Caco-2 (cell line): ENCODE results near the gene ABTB1. TPM values are rescaled to one million over a fixed set of nuclear protein-coding genes. Genes with fewer than 3 reads are reported as not detected.
A peak's percentile ranks its signal among the peaks of the same experiment; 100 is the strongest.

Experiments
- BruUV-seq: library from RNA; stranded (reverse); fragments of 400-500 nt; replicated peaks from 2 replicates; lab custom pipeline; 2021; lab: Mats Ljungman, UMichigan
- CTCF ChIA-PET: fragments of 300-600 bp; sonication (Branson Sonifier 250); formaldehyde crosslinking; loops from one replicate; lab custom pipeline; 2022; ENCODE audit warnings: antibody characterized with exemption; lab: Charles Lee
- POLR2A ChIA-PET: fragments of 300-600 bp; sonication (Branson Sonifier 250); formaldehyde crosslinking; loops from one replicate; lab custom pipeline; 2022; ENCODE audit warnings: antibody characterized with exemption; lab: Charles Lee
- DNase-seq, 2 experiments: peaks; one replicate each; pipeline versions ENCODE4 v3.0.0 to v3.0.0-alpha.2; 2020 to 2022
- H3K27me3 ChIP-seq: replicated peaks from 2 replicates; pipeline ENCODE4 v1.6.0; 2011; ENCODE audit warnings: low read length; ENCODE audit not compliant: control insufficient read depth, insufficient read depth
- H3K36me3 ChIP-seq: 2 replicates; pipeline ENCODE4 v1.5.1; 2011; ENCODE audit warnings: low read length; ENCODE audit not compliant: control insufficient read depth, insufficient read depth
- H3K4me1 ChIP-seq: fragments of 250-450 bp; sonication (Bioruptor Pico); 2 replicates; pipeline ENCODE4 v1.5.1; 2020; ENCODE audit warnings: mild to moderate bottlenecking
- H3K4me3 ChIP-seq: 2 replicates; pipeline ENCODE4 v1.5.1; 2011; ENCODE audit warnings: low read depth, mild to moderate bottlenecking, control low read depth, low read length
- H3K9me3 ChIP-seq: fragments of 250-450 bp; sonication (Bioruptor Pico); 2 replicates; pipeline ENCODE4 v1.5.1; 2020; ENCODE audit warnings: mild to moderate bottlenecking, moderate library complexity
- H3K27ac Mint-ChIP-seq: one replicate; pipeline ENCODE4 v1.8.0; 2022; ENCODE audit warnings: mixed read lengths; ENCODE audit not compliant: unreplicated experiment
- H3K27me3 Mint-ChIP-seq: one replicate; pipeline ENCODE4 v1.8.0; 2022; ENCODE audit warnings: mixed read lengths; ENCODE audit not compliant: insufficient read depth, unreplicated experiment
- H3K36me3 Mint-ChIP-seq: one replicate; pipeline ENCODE4 v1.8.0; 2022; ENCODE audit warnings: mild to moderate bottlenecking, mixed read lengths; ENCODE audit not compliant: insufficient read depth, unreplicated experiment
- H3K4me1 Mint-ChIP-seq: one replicate; pipeline ENCODE4 v1.8.0; 2022; ENCODE audit warnings: low read depth, mixed read lengths; ENCODE audit not compliant: unreplicated experiment
- H3K4me3 Mint-ChIP-seq: one replicate; pipeline ENCODE4 v1.8.0; 2022; ENCODE audit warnings: mild to moderate bottlenecking, moderate library complexity, mixed read lengths; ENCODE audit not compliant: unreplicated experiment
- H3K9me3 Mint-ChIP-seq: one replicate; pipeline ENCODE4 v1.8.0; 2022; ENCODE audit warnings: mixed read lengths; ENCODE audit not compliant: unreplicated experiment
- intact Hi-C: fragments of 100-400 bp; cut with micrococcal nuclease; formaldehyde crosslinking; loops from one replicate; pipeline ENCODE4 v1.10.0; 2022; ENCODE audit not compliant: unreplicated experiment
- total RNA-seq: library from RNA; stranded (reverse); gene quantifications from 2 replicates; pipeline ENCODE4 v1.2.3, GENCODE V29; 2022
- TF ChIP-seq, protein P1 (sequence below), 2 experiments: fragments of 200-600 bp in 1 of 2; IDR thresholded peaks; 1 replicate in 1 of 2; 2 replicates in 1 of 2; pipeline versions ENCODE4 v1.5.1 to v1.8.0; 2011 to 2022; ENCODE audit warnings: antibody characterized with exemption in 1 of 2, control low read depth in 1 of 2, inconsistent platforms in 1 of 2, low read depth in 1 of 2, low read length in 1 of 2, mild to moderate bottlenecking in 1 of 2, moderate library complexity in 1 of 2; ENCODE audit not compliant: insufficient read depth in 1 of 2, severe bottlenecking in 1 of 2, unreplicated experiment in 1 of 2

ABTB1 gene
- total RNA-seq, 1 experiment from 2014 or later = 6.2 TPM

DNA sequence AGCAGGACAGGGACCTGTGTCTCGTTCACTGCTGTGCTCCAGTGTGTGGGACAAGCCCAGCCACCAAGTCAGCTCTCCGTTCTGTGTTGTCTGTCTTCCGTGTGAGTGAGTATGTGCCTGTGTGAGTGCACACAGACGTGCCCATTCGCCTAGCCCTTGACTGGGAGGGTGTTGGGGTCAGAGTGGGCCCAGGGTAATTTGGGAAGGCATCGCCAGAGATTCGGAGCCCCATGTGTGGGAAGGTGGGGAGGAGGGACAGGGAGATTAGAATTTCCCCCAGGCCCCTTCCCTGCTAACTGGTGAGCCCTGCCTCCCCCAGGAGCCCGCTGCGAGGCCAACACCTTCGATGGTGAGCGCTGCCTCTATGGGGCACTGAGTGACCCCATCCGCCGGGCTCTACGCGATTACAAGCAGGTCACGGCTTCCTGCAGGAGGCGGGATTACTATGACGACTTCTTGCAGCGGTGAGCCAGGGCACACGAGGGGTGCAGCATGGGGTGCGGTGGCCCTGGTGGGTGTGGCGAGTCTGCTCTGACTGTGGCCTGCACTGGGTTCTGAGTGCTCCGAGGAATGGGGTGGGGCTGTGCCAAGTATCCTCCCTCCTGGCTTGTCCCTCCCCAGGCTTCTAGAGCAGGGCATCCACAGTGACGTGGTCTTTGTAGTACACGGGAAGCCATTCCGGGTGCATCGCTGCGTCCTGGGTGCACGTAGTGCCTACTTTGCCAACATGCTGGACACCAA lies 3.1 kb downstream of the ABTB1 start:
- POLR2A ChIA-PET = interaction anchor here (0.5 kb wide), 1 partner anchor 23 kb away, joined by 3 read pairs; no protein-coding TSS in a partner anchor

DNA sequence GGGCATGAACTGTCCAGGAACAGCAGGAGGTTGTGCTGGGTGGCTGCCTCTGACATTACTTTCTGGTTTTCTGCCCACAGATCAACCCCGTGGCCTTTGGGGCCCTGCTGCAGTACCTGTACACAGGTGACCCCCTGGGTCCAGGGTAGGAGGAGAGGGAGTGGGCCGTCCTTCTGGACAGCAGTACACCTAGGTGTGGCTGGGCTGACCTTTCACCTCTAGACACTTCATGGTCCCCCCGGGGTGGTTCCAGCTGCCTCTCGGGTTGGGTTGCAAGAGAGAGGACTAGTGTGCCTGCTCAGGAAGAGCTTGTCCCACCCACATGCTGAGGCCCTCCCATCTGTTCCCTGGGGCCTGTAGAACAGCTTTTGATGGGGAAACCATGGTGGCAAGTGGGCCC lies 3.7 kb downstream of the ABTB1 start:
- no peak overlapping the region for H3K4me3 ChIP-seq
- H3K9me3 Mint-ChIP-seq = no peaks in the 10 kb centered on the region
- H3K4me3 Mint-ChIP-seq = no peak overlapping the region
- H3K36me3 Mint-ChIP-seq = peaks cover 21% of the 10 kb centered on the region
- peaks cover 7% of the 10 kb centered on the region; the same call in 1 of the 2 replicates for H3K4me1 ChIP-seq
- TF ChIP-seq, protein P1, sequence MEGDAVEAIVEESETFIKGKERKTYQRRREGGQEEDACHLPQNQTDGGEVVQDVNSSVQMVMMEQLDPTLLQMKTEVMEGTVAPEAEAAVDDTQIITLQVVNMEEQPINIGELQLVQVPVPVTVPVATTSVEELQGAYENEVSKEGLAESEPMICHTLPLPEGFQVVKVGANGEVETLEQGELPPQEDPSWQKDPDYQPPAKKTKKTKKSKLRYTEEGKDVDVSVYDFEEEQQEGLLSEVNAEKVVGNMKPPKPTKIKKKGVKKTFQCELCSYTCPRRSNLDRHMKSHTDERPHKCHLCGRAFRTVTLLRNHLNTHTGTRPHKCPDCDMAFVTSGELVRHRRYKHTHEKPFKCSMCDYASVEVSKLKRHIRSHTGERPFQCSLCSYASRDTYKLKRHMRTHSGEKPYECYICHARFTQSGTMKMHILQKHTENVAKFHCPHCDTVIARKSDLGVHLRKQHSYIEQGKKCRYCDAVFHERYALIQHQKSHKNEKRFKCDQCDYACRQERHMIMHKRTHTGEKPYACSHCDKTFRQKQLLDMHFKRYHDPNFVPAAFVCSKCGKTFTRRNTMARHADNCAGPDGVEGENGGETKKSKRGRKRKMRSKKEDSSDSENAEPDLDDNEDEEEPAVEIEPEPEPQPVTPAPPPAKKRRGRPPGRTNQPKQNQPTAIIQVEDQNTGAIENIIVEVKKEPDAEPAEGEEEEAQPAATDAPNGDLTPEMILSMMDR (IDR thresholded peaks at IDR 0.05; ENCODE audit: insufficient read depth in 1 of 2, low read depth in 1 of 2, low read length in 1 of 2, severe bottlenecking in 1 of 2, unreplicated experiment in 1 of 2) = no peak
- no peaks in the 10 kb centered on the region for H3K27me3 Mint-ChIP-seq
- peak in 1 of 2 experiments; percentile 39 for DNase-seq
- H3K9me3 ChIP-seq = no peaks in the 10 kb centered on the region
- no TSS peak for BruUV-seq
- POLR2A ChIA-PET = interaction anchor here (0.5 kb wide), 1 partner anchor 22 kb away, joined by 3 read pairs; no protein-coding TSS in a partner anchor
- H3K27me3 ChIP-seq = no peaks in the 10 kb centered on the region
- CTCF ChIA-PET = no interaction called here
- intact Hi-C loops = loop anchor here (10.0 kb wide), 1 partner anchor 82 kb away; the partner anchor contains the start of genes MCM2 and TPRA1
- no peak overlapping the region for H3K27ac Mint-ChIP-seq
- no peaks in the 10 kb centered on the region for H3K36me3 ChIP-seq
- peaks cover 8% of the 10 kb centered on the region for H3K4me1 Mint-ChIP-seq

More for the DNA sequence above, 3.1 kb downstream of the ABTB1 start:
- Mint-ChIP-seq H3K9me3 (no peaks in the 10 kb centered on the region), H3K27ac (no peak overlapping the region), H3K4me1 (peaks cover 8% of the 10 kb centered on the region), H3K4me3 (no peak overlapping the region), H3K27me3 (no peaks in the 10 kb centered on the region), H3K36me3 (peaks cover 21% of the 10 kb centered on the region)
- H3K4me1 ChIP-seq = peaks cover 7% of the 10 kb centered on the region; the same call in 1 of the 2 replicates
- H3K36me3 ChIP-seq = no peaks in the 10 kb centered on the region
- intact Hi-C loops = loop anchor here (10.0 kb wide), 1 partner anchor 81 kb away; the partner anchor contains the start of genes MCM2 and TPRA1
- CTCF ChIA-PET = interaction anchor here (0.7 kb wide), 1 partner anchor 13 kb away, joined by 6 read pairs; no protein-coding TSS in a partner anchor
- no peaks in the 10 kb centered on the region for H3K9me3 ChIP-seq
- DNase-seq = peak in 1 of 2 experiments; percentile 26
- TF ChIP-seq, protein P1 (IDR thresholded peaks at IDR 0.05; ENCODE audit: insufficient read depth in 1 of 2, low read depth in 1 of 2, low read length in 1 of 2, severe bottlenecking in 1 of 2, unreplicated experiment in 1 of 2) = no peak
- H3K4me3 ChIP-seq = no peak overlapping the region
- H3K27me3 ChIP-seq = no peaks in the 10 kb centered on the region
- BruUV-seq = no TSS peak

DNA sequence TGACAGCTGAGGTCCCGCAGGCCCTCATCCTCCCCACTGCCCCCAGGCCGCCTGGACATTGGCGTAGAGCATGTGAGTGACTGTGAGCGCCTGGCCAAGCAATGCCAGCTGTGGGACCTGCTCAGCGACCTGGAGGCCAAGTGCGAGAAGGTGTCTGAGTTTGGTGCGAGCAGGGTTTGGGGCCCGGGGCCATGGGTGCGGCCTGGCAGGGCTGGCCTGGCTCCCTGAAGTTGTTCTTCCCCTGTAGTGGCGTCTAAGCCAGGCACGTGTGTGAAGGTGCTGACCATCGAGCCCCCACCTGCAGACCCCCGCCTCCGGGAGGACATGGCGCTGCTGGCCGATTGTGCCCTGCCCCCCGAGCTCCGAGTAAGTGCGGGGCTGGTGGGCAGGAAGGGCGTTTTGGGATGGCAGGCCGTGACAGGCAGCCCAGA lies 4.2 kb downstream of the ABTB1 start:
- TF ChIP-seq, protein P1 (IDR thresholded peaks at IDR 0.05; ENCODE audit: insufficient read depth in 1 of 2, low read depth in 1 of 2, low read length in 1 of 2, severe bottlenecking in 1 of 2, unreplicated experiment in 1 of 2) = no peak
- Histone ChIP-seq H3K4me1 (peaks cover 7% of the 10 kb centered on the region; the same call in 1 of the 2 replicates), H3K4me3 (no peak overlapping the region), H3K27me3 (no peaks in the 10 kb centered on the region), H3K9me3 (no peaks in the 10 kb centered on the region), H3K36me3 (no peaks in the 10 kb centered on the region)
- H3K4me3 Mint-ChIP-seq = no peak overlapping the region
- H3K27ac Mint-ChIP-seq = no peak overlapping the region
- intact Hi-C loops = loop anchor here (10.0 kb wide), 1 partner anchor 82 kb away; the partner anchor contains the start of genes MCM2 and TPRA1
- H3K36me3 Mint-ChIP-seq = peaks cover 16% of the 10 kb centered on the region
- ChIA-PET CTCF (no interaction called here), POLR2A (no interaction called here)
- no peaks in the 10 kb centered on the region for H3K9me3 Mint-ChIP-seq
- H3K27me3 Mint-ChIP-seq = no peaks in the 10 kb centered on the region
- H3K4me1 Mint-ChIP-seq = peaks cover 8% of the 10 kb centered on the region
- BruUV-seq = no TSS peak
- peak in 1 of 2 experiments; percentile 22 for DNase-seq
